ENCODE measurements around the gene FN1. TPM values are rescaled to one million over a fixed set of nuclear protein-coding genes. Genes with fewer than 3 reads are reported as not detected.
"Not testable (repeated sequence)": the region's sequence is repeated elsewhere in the genome, so short reads cannot be mapped to it uniquely, and the experiment has no call there.

The FN1 gene
- total RNA-seq, 1 donor from 2014 or later: 962 TPM

- TF ChIP-seq, protein P1, sequence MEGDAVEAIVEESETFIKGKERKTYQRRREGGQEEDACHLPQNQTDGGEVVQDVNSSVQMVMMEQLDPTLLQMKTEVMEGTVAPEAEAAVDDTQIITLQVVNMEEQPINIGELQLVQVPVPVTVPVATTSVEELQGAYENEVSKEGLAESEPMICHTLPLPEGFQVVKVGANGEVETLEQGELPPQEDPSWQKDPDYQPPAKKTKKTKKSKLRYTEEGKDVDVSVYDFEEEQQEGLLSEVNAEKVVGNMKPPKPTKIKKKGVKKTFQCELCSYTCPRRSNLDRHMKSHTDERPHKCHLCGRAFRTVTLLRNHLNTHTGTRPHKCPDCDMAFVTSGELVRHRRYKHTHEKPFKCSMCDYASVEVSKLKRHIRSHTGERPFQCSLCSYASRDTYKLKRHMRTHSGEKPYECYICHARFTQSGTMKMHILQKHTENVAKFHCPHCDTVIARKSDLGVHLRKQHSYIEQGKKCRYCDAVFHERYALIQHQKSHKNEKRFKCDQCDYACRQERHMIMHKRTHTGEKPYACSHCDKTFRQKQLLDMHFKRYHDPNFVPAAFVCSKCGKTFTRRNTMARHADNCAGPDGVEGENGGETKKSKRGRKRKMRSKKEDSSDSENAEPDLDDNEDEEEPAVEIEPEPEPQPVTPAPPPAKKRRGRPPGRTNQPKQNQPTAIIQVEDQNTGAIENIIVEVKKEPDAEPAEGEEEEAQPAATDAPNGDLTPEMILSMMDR (conservative IDR thresholded peaks at IDR 0.05; ENCODE audit: low read depth, low read length): no peak
- DNase-seq (ENCODE audit: low read depth): no peak
- no peak overlapping the region for H3K4me3 ChIP-seq (ENCODE audit: low read depth, low read length)
Observed at GRCh38 chr2:215315301-215315700, 120.6 kb downstream of the FN1 start.

GRCh38 chr2:215314896-215315295 lies 121.0 kb downstream of the FN1 start:
- DNase-seq (ENCODE audit: low read depth): no peak
- TF ChIP-seq, protein P1 (conservative IDR thresholded peaks at IDR 0.05; ENCODE audit: low read depth, low read length): no peak
- no peak overlapping the region for H3K4me3 ChIP-seq (ENCODE audit: low read depth, low read length)

DNA sequence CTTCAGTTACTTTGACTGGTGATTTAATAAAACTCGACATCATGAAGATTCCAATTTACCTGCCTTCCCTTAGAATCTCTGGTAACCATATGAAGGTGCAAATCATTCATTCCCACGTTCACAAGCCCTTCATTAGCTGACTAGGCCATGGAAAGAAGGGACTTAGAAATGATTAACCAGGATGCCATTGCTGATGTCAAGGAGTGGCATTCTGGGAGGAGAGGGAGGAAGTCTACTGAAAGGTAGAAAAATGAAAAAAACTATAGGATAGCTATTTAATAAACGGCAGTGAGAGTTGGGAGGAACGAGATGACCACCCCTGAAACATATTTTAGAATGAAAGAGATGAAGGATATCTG lies 122.6 kb downstream of the FN1 start:
- peak overlapping the region; percentile 83 for H3K4me3 ChIP-seq (ENCODE audit: low read depth, low read length)
- no peak for DNase-seq (ENCODE audit: low read depth)
- TF ChIP-seq, protein P1 (conservative IDR thresholded peaks at IDR 0.05; ENCODE audit: low read depth, low read length): no peak

- DNase-seq (ENCODE audit: low read depth): no peak
- peak within 1 kb of the TSS; percentile 83 for H3K4me3 ChIP-seq (ENCODE audit: low read depth, low read length)
- TF ChIP-seq, protein P1 (conservative IDR thresholded peaks at IDR 0.05; ENCODE audit: low read depth, low read length): no peak
Observed at GRCh38 chr2:215311625-215312396, 124.1 kb downstream of the FN1 start, which contains the start of gene ATIC. ATIC (plus strand) TSS chr2:215312059; CDS start chr2:215312143, 84 bp downstream.

DNA sequence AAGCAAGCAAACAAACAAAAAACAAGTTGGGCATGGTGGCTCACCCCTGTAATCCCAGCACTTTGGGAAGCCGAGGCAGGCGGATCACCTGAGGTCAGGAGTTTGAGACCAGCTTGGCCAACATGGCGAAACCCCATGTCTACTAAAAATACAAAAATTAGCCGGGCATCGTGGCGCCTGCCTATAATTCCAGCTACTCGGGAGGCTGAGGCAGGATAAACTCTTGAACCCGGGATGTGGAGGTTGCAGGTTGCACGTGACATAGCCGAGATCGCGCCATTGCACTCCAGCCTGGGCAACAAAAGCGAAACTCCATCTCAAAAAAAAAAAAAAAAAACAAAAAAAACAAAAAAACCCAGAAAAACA lies 124.6 kb downstream of the FN1 start:
- DNase-seq (ENCODE audit: low read depth): not testable (repeated sequence)
- H3K4me3 ChIP-seq (ENCODE audit: low read depth, low read length): peak overlapping the region; percentile 83

Other genes with a start within 250 kb of the FN1 start
- 58.3 and 77.2 TPM in 2 replicates for gene ATIC, start 124.0 kb downstream of the FN1 start, total RNA-seq